Right atrium auricular region (tissue), 2 donors: ENCODE measurements around the gene TRNAU1AP. TPM values are rescaled to one million over a fixed set of nuclear protein-coding genes. Genes with fewer than 3 reads are reported as not detected.
A peak's percentile ranks its signal among the peaks of the same experiment; 100 is the strongest.

Source experiments
- DNase-seq: peaks from one replicate; pipeline ENCODE4 v3.0.0-alpha.2; 2019; ENCODE audit warnings: low spot score
- H3K27ac ChIP-seq, 2 donors: fragments of 200-600 bp; sonication (generic); 1 replicate in 1 of 2; 2 replicates in 1 of 2; pipeline ENCODE4 v1.5.1; 2016 to 2019
- H3K27me3 ChIP-seq, 2 donors: fragments of 200-600 bp; sonication (generic); one replicate each; pipeline versions ENCODE4 v1.5.1 to v1.6.0; 2017 to 2019
- H3K36me3 ChIP-seq: fragments of 200-600 bp; sonication (generic); one replicate; pipeline ENCODE4 v1.5.1; 2016
- H3K4me1 ChIP-seq, 2 donors: fragments of 200-600 bp; sonication (generic); one replicate each; pipeline versions ENCODE4 v1.5.1 to v1.6.0; 2017 to 2019
- H3K4me3 ChIP-seq, 2 donors: fragments of 200-600 bp; sonication (generic); 1 replicate in 1 of 2; 2 replicates in 1 of 2; pipeline ENCODE4 v1.5.1; 2017 to 2019; ENCODE audit warnings: mild to moderate bottlenecking in 1 of 2, moderate library complexity in 1 of 2
- H3K9me3 ChIP-seq, 2 donors: fragments of 200-600 bp; sonication (generic); one replicate each; pipeline ENCODE4 v1.5.1; 2019
- total RNA-seq, 2 donors: library from RNA; depleted of rRNA; stranded (reverse); fragments of >200 nt; gene quantifications; one replicate each; pipeline ENCODE4 v1.1.0, GENCODE V29; 2016
- TF ChIP-seq, protein P1 (sequence below), 2 donors: fragments of 200-600 bp; sonication (generic); IDR thresholded peaks; one replicate each; pipeline ENCODE4 v1.5.1; 2019; ENCODE audit warnings: antibody characterized with exemption in 2 of 2

Gene TRNAU1AP
- 10 to 100 TPM in 1 of 2 donors, 1 to 10 TPM in 1; 7.4 to 12.6 TPM for total RNA-seq

DNA sequence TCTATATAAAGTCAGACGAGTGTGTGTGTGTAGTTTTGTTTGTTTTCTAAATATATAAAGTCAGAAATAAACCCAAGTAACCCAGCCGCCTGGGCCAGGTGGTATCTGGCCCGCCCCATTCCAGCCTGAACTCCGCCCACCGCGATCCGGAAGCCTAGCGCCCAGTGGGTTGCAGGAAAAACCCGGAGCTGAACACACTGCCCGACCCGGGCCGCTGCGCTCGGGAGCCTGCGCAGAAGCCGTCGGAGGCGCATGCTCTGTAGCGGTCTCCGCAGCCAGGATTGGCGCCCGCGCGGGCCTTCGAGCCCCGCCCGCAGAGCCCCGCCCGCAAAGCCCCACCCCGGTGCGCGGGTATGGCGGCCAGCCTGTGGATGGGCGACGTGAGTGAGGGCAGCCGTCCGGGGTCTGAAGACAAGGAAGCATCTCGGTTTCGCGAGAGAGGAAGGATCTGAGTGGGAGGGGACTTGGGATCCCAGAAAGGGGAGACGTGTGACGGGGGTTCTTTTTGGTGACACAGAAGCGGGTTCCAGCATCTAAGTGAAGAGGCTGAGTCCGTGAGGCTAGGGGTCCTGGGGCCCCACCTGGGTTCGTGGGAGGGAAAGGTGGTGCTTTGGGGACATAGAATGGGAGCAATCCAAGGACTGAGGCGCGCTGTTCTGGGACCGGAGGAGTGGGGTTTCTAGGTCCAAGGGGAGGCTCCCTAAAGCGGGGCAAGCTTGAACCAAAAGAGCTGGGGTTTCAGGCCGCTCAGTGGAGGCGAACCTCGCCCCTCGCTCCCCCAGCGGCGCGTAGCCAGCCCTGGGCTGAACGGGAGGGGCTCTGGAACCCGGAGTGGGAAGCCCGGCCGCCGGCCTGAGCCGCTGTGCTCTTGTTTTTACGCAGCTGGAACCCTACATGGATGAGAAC lies at the start of gene TRNAU1AP:
Gene TRNAU1AP (plus strand): TSS at position 328 of the 906 bp plus-strand sequence. CDS start 26 bp downstream, at position 354.
- H3K4me1 ChIP-seq: peaks cover 0 to 10% of the 10 kb centered on the region in 2 donors
- DNase-seq: peak; percentile 96
- peaks cover 14% of the 10 kb centered on the region for H3K36me3 ChIP-seq
- TF ChIP-seq, protein P1, sequence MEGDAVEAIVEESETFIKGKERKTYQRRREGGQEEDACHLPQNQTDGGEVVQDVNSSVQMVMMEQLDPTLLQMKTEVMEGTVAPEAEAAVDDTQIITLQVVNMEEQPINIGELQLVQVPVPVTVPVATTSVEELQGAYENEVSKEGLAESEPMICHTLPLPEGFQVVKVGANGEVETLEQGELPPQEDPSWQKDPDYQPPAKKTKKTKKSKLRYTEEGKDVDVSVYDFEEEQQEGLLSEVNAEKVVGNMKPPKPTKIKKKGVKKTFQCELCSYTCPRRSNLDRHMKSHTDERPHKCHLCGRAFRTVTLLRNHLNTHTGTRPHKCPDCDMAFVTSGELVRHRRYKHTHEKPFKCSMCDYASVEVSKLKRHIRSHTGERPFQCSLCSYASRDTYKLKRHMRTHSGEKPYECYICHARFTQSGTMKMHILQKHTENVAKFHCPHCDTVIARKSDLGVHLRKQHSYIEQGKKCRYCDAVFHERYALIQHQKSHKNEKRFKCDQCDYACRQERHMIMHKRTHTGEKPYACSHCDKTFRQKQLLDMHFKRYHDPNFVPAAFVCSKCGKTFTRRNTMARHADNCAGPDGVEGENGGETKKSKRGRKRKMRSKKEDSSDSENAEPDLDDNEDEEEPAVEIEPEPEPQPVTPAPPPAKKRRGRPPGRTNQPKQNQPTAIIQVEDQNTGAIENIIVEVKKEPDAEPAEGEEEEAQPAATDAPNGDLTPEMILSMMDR (IDR thresholded peaks at IDR 0.05): no peak
- H3K27ac ChIP-seq: peak within 1 kb of the TSS; percentile 85 to 88
- H3K27me3 ChIP-seq: no peaks in the 10 kb centered on the region
- no peaks in the 10 kb centered on the region for H3K9me3 ChIP-seq
- peak within 1 kb of the TSS; percentile 75 to 90 for H3K4me3 ChIP-seq

DNA sequence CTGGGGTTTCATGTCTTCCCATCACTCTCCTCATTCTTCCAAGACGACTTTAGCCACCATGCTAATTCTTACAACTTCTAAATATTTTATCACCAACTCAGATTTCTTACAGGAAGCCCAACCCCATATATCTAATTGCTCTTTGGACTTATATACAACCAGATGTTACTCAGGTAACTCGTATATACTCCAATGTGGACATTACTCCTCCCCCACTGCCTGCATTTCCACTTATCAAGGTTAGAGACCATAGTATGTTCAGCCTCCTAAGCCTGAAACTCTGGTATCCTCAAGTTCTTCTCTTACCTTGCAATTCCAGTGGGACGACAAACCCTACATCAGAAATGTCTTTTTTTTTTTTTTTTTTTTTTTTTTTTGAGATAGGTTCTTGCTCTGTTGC lies 49.8 kb upstream of the TRNAU1AP start:
- Histone ChIP-seq H3K9me3 (no peaks in the 10 kb centered on the region), H3K36me3 (peaks cover 9% of the 10 kb centered on the region), H3K4me3 (no peak overlapping the region), H3K27ac (no peak overlapping the region), H3K4me1 (peaks cover 0 to 17% of the 10 kb centered on the region in 2 donors), H3K27me3 (no peaks in the 10 kb centered on the region)
- TF ChIP-seq, protein P1 (IDR thresholded peaks at IDR 0.05): no peak
- no peak for DNase-seq

DNA sequence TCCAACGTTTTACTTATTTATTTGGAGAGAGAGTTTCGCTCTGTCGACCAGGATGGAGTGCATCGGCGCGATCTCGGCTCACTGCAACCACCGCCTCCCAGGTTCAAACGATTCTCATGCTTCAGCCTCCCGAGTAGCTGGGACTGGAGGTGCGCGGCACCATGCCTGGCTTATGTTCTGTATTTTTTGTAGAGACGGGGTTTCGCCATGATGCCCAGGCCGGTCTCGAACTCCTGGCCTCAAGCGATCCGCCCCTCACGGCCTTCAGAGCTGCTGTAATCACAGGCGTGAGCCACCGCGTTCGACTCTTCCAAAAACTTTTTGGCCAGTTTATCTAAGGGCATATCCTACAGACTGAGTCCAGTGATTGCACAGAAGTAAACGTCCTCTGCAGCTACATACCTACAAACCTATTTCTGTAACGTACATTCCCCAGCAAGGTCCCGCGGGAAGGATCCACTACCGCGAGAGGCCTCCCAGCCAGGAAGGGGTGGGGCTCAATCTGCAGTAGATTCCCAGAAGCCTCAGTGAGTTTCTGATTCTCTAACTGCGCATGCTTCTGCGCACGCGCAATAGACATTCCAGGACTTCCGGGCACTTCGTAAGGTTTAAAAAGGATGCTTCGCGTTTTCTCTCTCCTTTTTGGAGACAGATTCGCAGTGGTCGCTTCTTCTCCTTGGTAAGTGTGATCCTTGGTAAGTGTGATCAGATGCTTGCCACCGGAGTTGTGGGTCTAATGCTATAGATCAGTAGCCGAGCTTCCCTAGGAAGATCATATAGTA lies 47.3 kb upstream of the TRNAU1AP start, which contains the start of gene RCC1:
Gene RCC1 (plus strand): TSS at position 638 of the 782 bp plus-strand sequence. CDS start 23,824 bp downstream, outside the sequence.
- Histone ChIP-seq H3K9me3 (no peaks in the 10 kb centered on the region), H3K4me1 (peaks cover 0 to 42% of the 10 kb centered on the region in 2 donors), H3K4me3 (peak within 1 kb of the TSS; percentile 69 to 78), H3K27me3 (no peaks in the 10 kb centered on the region), H3K27ac (peak within 1 kb of the TSS; percentile 81 to 85), H3K36me3 (peaks cover 30% of the 10 kb centered on the region)
- peak; percentile 98 for DNase-seq
- TF ChIP-seq, protein P1 (IDR thresholded peaks at IDR 0.05): no peak

DNA sequence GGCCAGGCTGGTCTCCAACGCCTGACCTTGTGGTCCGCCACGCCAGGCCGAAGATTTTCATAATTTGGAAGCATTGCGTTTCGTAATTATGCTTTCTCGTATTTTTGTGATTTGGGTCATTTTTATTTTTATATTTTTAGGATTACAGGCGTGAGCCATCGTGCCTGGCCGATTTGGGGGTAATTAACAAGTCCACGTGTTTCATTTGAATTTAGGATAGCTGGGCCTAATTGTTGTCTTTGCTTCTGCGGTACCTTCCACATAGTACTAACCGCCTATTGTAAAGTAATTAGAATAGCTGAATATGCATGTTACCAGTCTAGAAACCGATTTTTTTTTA lies 46.0 kb upstream of the TRNAU1AP start:
- no peaks in the 10 kb centered on the region for H3K9me3 ChIP-seq
- no peak for DNase-seq
- peaks cover 0 to 46% of the 10 kb centered on the region in 2 donors for H3K4me1 ChIP-seq
- TF ChIP-seq, protein P1 (IDR thresholded peaks at IDR 0.05): no peak
- peak overlapping the region; percentile 69 to 78 for H3K4me3 ChIP-seq
- H3K27me3 ChIP-seq: no peaks in the 10 kb centered on the region
- peaks cover 43% of the 10 kb centered on the region for H3K36me3 ChIP-seq
- H3K27ac ChIP-seq: peak overlapping the region; percentile 81 to 85

DNA sequence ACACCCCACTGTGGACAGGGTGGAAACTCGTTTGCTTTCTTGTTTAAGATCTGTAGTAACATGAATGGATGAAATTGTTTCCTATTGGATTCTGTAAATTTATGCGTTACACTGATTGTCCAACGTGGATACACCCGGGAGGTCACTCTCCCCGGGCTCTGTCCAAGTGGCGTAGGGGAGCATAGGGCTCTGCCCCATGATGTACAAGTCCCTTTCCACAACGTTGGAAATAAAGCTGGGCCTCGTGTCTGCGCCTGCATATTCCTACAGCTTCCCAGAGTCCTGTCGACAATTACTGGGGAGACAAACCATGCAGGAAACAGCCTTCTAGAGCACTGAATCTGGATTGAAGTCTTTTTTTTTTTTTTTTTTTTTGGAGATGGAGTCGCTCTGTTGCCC lies 45.6 kb upstream of the TRNAU1AP start:
- peaks cover 0 to 46% of the 10 kb centered on the region in 2 donors for H3K4me1 ChIP-seq
- H3K36me3 ChIP-seq: peaks cover 47% of the 10 kb centered on the region
- peak overlapping the region; percentile 69 to 78 for H3K4me3 ChIP-seq
- peak overlapping the region; percentile 81 to 85 for H3K27ac ChIP-seq
- H3K9me3 ChIP-seq: no peaks in the 10 kb centered on the region
- TF ChIP-seq, protein P1 (IDR thresholded peaks at IDR 0.05): no peak
- H3K27me3 ChIP-seq: no peaks in the 10 kb centered on the region
- DNase-seq: no peak
